HUDEP-2 (cell line): ENCODE measurements around the gene UCK1.

Experiments used
- DNase-seq, 76 experiments: peaks; one replicate each; lab custom pipeline; 2025; ENCODE audit not compliant: unreplicated experiment in 76 of 76; lab: John Stamatoyannopoulos, UW

Gene UCK1

GRCh38 chr9:131500377-131500776, 30.7 kb downstream of the UCK1 start:
- DNase-seq, result no peak

- no peak for DNase-seq
These were observed 31.8 kb downstream of the UCK1 start for GRCh38 chr9:131499254-131499767.

- no peak for DNase-seq
These were observed 34.1 kb downstream of the UCK1 start for GRCh38 chr9:131496844-131497405.

- no peak for DNase-seq
These were observed 35.3 kb downstream of the UCK1 start for GRCh38 chr9:131495785-131496184.

- no peak for DNase-seq
These were observed 36.7 kb downstream of the UCK1 start for GRCh38 chr9:131494296-131494870.

- DNase-seq, result no peak
These were observed 39.0 kb downstream of the UCK1 start for GRCh38 chr9:131492070-131492469.

- DNase-seq, result no peak
These were observed 39.9 kb downstream of the UCK1 start for GRCh38 chr9:131491001-131491710.

- no peak for DNase-seq
These were observed 40.5 kb downstream of the UCK1 start for GRCh38 chr9:131490514-131490913.

- no peak for DNase-seq
These were observed 43.4 kb downstream of the UCK1 start for GRCh38 chr9:131487621-131488031.

GRCh38 chr9:131487001-131487400, 44.1 kb downstream of the UCK1 start:
- DNase-seq, result no peak

- DNase-seq, result no peak
These were observed 45.2 kb downstream of the UCK1 start for GRCh38 chr9:131485728-131486422.

GRCh38 chr9:131485206-131485605, 45.9 kb downstream of the UCK1 start:
- DNase-seq, result no peak

GRCh38 chr9:131484560-131485185, 46.4 kb downstream of the UCK1 start:
- no peak for DNase-seq

GRCh38 chr9:131484051-131484445, 47.0 kb downstream of the UCK1 start:
- no peak for DNase-seq

- no peak for DNase-seq
These were observed 47.6 kb downstream of the UCK1 start for GRCh38 chr9:131483319-131484050.

GRCh38 chr9:131482343-131483006, 48.6 kb downstream of the UCK1 start:
- DNase-seq, result no peak

GRCh38 chr9:131481441-131482342, 49.4 kb downstream of the UCK1 start:
- DNase-seq, result no peak

- DNase-seq, result no peak
These were observed 50.8 kb downstream of the UCK1 start for GRCh38 chr9:131480258-131480657.

- no peak for DNase-seq
These were observed 52.2 kb downstream of the UCK1 start for GRCh38 chr9:131478911-131479310.
